SK-N-MC (cell line): Measurements from ENCODE around the gene SLC10A2.
"Not testable (repeated sequence)": the region's sequence is repeated elsewhere in the genome, so short reads cannot be mapped to it uniquely, and the experiment has no call there.

Source experiments
- DNase-seq: peaks from one replicate; pipeline ENCODE4 v3.0.0-alpha.2; 2011; ENCODE audit warnings: low read depth, low spot score
- H3K27ac ChIP-seq: fragments of 200-600 bp; sonication (generic); 2 replicates; pipeline ENCODE4 v1.5.1; 2016; ENCODE audit warnings: mixed run types
- H3K36me3 ChIP-seq: fragments of 200-600 bp; sonication (generic); 2 replicates; pipeline ENCODE4 v1.6.1; 2017; ENCODE audit warnings: antibody characterized with exemption, low read length, mixed read lengths; ENCODE audit not compliant: insufficient read depth
- H3K4me3 ChIP-seq: fragments of 200-600 bp; sonication (generic); 2 replicates; pipeline ENCODE4 v1.5.1; 2016
- H3K9ac ChIP-seq: fragments of 200-600 bp; sonication (generic); 2 replicates; pipeline ENCODE4 v1.8.0; 2017; ENCODE audit warnings: mixed run types, mixed read lengths; ENCODE audit not compliant: insufficient read length
- H3K9me3 ChIP-seq: fragments of 200-600 bp; sonication (generic); 2 replicates; pipeline ENCODE4 v1.6.1; 2017; ENCODE audit warnings: low read depth, mild to moderate bottlenecking, antibody characterized with exemption, low read length, moderate library complexity, mixed read lengths
- EZH2 ChIP-seq: fragments of 200-600 bp; sonication (generic); IDR thresholded peaks from one replicate; pipeline ENCODE4 v1.6.1; 2017; ENCODE audit warnings: antibody characterized with exemption
- FOXP2 ChIP-seq: optimal IDR thresholded peaks from 2 replicates; pipeline ENCODE3; 2011; ENCODE audit warnings: mild to moderate bottlenecking, moderate library complexity; ENCODE audit not compliant: insufficient read depth; ENCODE audit errors: extremely low read length, control extremely low read depth
- POLR2AphosphoS5 ChIP-seq: IDR thresholded peaks from 2 replicates; pipeline ENCODE4 v1.6.1; 2012; ENCODE audit warnings: mild to moderate bottlenecking, low read depth, low read length, borderline replicate concordance

SLC10A2 gene

GRCh38 chr13:103066079-103066780 is at the start of gene SLC10A2:
Gene SLC10A2 (minus strand): TSS chr13:103066417. CDS start chr13:103066249, 168 bp downstream.
- no peak for DNase-seq
- H3K36me3 ChIP-seq, result no peaks in the 10 kb centered on the region
- H3K9me3 ChIP-seq, result no peaks in the 10 kb centered on the region
- H3K27ac ChIP-seq, result no peak within 1 kb of the TSS
- no peak within 1 kb of the TSS for H3K9ac ChIP-seq
- no peak for TF ChIP-seq FOXP2
- no peak for TF ChIP-seq EZH2
- TF ChIP-seq POLR2AphosphoS5, result no peak
- no peak within 1 kb of the TSS for H3K4me3 ChIP-seq

DNA sequence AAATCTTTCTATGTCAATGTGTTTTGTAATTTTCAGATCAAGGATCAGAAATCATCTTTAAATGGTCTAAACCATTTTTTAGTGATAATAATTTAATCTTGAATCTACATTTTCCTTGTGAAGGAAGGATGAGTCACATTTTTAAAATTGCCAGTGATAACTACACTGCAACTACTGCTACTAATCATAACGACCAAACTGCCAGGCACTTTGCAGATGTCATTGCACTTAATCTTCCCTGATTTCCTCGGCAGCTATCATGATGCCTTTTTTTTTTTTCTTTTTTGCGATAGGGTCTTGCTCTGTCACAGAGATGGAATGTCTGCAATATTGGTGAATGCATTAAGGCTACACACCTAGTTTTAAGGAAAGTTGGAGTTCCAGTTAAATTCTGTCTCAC is 41.4 kb upstream of the SLC10A2 start:
- TF ChIP-seq POLR2AphosphoS5 (no peak), EZH2 (no peak), FOXP2 (no peak)
- Histone ChIP-seq H3K9me3 (no peaks in the 10 kb centered on the region), H3K36me3 (no peaks in the 10 kb centered on the region), H3K9ac (no peak overlapping the region), H3K27ac (no peak overlapping the region), H3K4me3 (no peak overlapping the region)
- no peak for DNase-seq

DNA sequence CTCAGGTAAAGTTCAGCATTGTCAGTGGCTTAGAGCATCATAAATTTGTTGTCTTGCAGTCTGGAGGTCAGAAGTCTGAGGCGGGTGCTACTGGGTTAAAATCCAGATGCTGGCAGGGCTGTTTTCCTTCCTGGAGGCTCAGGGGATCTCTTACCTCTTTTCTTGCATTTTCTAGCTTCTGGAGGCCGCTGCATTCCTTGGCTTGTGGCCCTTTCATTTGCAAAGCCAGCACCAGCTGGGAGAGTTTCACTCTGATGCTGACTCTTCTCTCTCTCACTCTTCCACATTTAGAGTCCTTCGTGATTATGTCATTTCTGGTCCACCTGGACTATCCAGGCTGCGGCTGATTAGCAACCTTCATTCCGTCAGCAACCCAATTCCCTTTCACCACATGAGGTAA is 38.1 kb upstream of the SLC10A2 start:
- Histone ChIP-seq H3K4me3 (no peak overlapping the region), H3K9me3 (no peaks in the 10 kb centered on the region), H3K9ac (no peak overlapping the region), H3K36me3 (no peaks in the 10 kb centered on the region), H3K27ac (no peak overlapping the region)
- no peak for DNase-seq
- TF ChIP-seq EZH2, result no peak
- TF ChIP-seq FOXP2, result no peak
- no peak for TF ChIP-seq POLR2AphosphoS5

GRCh38 chr13:103103456-103103855 is 37.2 kb upstream of the SLC10A2 start:
- not testable (repeated sequence) for H3K27ac ChIP-seq, H3K9me3 ChIP-seq, H3K4me3 ChIP-seq, DNase-seq, H3K36me3 ChIP-seq, H3K9ac ChIP-seq

GRCh38 chr13:103102482-103102881 is 36.3 kb upstream of the SLC10A2 start:
- Histone ChIP-seq H3K4me3 (no peak overlapping the region), H3K27ac (no peak overlapping the region), H3K9me3 (no peaks in the 10 kb centered on the region), H3K9ac (no peak overlapping the region), H3K36me3 (no peaks in the 10 kb centered on the region)
- TF ChIP-seq POLR2AphosphoS5 (no peak), FOXP2 (no peak), EZH2 (no peak)
- DNase-seq, result no peak

DNA sequence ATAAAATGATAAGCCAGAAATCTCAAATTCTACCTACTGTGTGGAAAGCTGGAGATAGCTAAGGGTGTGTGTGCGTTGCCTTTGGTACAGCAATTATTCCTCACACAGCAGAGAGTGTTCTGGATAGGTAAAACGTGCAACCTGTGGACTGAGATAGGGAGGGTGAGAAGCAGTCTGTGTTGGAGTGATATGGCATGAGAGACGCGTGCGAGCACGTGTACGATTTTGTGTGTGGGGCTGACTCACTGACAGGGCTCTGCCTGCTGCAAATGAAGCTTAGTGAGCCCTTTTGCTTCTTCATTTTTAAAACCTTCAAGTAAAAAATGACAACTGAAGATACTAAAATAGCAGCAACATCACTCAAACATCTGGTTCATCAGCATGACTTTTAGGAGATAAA is 35.7 kb upstream of the SLC10A2 start:
- no peak for DNase-seq
- Histone ChIP-seq H3K27ac (no peak overlapping the region), H3K9me3 (no peaks in the 10 kb centered on the region), H3K36me3 (no peaks in the 10 kb centered on the region), H3K9ac (no peak overlapping the region), H3K4me3 (no peak overlapping the region)
- no peak for TF ChIP-seq EZH2
- no peak for TF ChIP-seq POLR2AphosphoS5
- no peak for TF ChIP-seq FOXP2

DNA sequence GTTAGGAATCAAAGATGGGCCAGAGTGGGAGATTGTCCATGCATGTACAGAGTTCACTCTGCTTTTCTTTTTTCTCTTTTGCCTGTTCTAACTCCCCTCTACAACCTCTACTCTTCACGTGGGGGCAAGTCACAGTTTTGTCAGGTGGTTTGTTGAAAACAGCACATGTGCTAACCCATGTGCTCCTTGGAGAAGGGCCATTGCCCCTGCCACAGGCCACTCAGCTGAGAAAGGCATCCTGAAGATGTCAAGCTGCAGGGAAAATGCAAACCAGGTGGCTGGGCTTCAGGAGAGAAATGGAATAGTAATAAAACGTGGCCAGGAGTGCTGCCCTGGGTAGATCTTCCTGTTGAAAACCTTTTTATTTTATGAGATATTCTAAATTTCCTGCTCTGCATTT is 35.3 kb upstream of the SLC10A2 start:
- DNase-seq, result no peak
- no peak for TF ChIP-seq FOXP2
- no peak for TF ChIP-seq EZH2
- TF ChIP-seq POLR2AphosphoS5, result no peak
- H3K27ac ChIP-seq, result no peak overlapping the region
- H3K36me3 ChIP-seq, result no peaks in the 10 kb centered on the region
- no peaks in the 10 kb centered on the region for H3K9me3 ChIP-seq
- H3K4me3 ChIP-seq, result no peak overlapping the region
- no peak overlapping the region for H3K9ac ChIP-seq

DNA sequence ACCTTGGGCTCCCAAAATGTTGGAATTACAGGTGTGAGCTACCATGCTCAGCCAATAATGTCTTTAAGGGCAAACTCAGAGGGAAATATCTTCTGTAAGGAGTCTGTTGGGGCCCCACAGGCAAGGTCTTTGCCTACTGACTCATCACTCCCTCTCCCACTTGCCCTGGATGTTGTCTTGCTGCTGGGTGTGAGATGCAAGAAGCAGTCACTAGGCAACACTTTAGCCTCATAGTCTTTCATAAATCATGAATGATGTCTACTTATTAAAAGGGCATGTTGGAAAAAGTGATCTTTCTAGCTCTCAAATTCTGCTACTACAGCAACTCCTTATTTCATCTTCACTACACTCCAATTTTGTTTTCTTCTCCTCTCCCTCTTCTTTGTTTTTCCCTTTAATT is 34.6 kb upstream of the SLC10A2 start:
- Histone ChIP-seq H3K4me3 (no peak overlapping the region), H3K9me3 (no peaks in the 10 kb centered on the region), H3K27ac (no peak overlapping the region), H3K9ac (no peak overlapping the region), H3K36me3 (no peaks in the 10 kb centered on the region)
- TF ChIP-seq FOXP2 (no peak), POLR2AphosphoS5 (no peak), EZH2 (no peak)
- no peak for DNase-seq

- H3K9ac ChIP-seq, result no peak overlapping the region
- H3K9me3 ChIP-seq, result no peaks in the 10 kb centered on the region
- no peaks in the 10 kb centered on the region for H3K36me3 ChIP-seq
- DNase-seq, result no peak
- TF ChIP-seq EZH2 (no peak), POLR2AphosphoS5 (no peak), FOXP2 (no peak)
- no peak overlapping the region for H3K4me3 ChIP-seq
- no peak overlapping the region for H3K27ac ChIP-seq
Observed at GRCh38 chr13:103099722-103100293, 33.6 kb upstream of the SLC10A2 start.

DNA sequence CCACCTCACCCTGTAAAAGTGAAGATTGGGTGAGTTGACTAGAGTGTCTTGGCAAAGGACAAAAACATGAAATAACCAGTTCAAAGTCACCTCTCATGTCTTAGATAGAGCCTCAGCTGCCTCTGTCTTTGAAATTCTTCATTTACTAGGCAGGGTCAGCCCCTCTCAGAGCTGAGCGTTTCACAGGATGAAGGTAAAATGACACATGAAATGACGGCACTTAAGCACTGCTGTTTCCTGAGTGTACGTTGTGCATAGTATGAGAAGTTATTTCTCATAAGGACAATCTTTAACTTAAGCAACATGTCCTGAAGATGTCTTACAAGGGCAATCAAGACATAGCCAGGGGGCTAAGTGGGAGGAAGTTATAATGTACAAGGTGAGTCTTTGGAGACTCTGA is 32.3 kb upstream of the SLC10A2 start:
- H3K9ac ChIP-seq, result no peak overlapping the region
- DNase-seq, result no peak
- no peaks in the 10 kb centered on the region for H3K9me3 ChIP-seq
- H3K36me3 ChIP-seq, result no peaks in the 10 kb centered on the region
- H3K4me3 ChIP-seq, result no peak overlapping the region
- no peak overlapping the region for H3K27ac ChIP-seq
- no peak for TF ChIP-seq POLR2AphosphoS5
- no peak for TF ChIP-seq FOXP2
- TF ChIP-seq EZH2, result no peak
